GM21619 (cell line): ENCODE results near the gene HPCAL1.

Experiments
- ATAC-seq: cut with Tn5 transposase; IDR thresholded peaks from one replicate; pipeline ENCODE4 v1.9.1; 2021; ENCODE audit not compliant: unreplicated experiment

Gene HPCAL1

DNA sequence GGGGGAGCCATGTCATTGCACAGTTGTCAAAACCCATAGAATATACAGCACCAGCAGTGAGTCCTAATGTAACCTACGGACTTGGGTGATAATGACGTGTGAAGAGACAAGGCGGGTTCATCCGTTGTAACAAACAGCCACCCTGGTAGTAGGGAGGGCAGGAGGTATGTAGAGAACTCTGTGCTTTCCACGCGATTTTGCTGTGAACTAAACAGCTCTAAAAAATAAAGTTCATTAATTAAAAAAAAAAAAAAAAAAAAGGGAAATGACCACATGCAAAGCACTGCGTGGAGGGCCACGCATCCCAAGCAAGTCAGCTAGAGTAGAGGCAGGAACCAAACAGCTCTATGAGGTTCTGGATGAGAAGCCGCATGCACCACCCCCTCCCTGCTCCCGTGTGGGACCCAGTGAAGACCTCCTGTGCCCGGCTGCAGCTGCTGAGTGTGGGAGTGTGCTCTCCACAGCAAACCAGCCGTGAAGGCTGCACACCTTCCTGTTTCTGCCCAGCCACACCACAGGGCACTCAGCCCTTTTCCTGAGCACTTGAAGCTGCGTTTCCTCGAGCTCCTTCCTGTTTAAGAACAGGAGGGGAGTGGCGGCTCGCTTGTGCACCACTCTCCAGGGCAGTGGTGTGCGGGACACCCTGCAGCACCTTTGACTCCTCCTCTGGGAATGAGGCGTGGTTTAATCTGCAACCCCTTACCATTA, 79.8 kb downstream of the HPCAL1 start:
- ATAC-seq, result peak; percentile 56

DNA sequence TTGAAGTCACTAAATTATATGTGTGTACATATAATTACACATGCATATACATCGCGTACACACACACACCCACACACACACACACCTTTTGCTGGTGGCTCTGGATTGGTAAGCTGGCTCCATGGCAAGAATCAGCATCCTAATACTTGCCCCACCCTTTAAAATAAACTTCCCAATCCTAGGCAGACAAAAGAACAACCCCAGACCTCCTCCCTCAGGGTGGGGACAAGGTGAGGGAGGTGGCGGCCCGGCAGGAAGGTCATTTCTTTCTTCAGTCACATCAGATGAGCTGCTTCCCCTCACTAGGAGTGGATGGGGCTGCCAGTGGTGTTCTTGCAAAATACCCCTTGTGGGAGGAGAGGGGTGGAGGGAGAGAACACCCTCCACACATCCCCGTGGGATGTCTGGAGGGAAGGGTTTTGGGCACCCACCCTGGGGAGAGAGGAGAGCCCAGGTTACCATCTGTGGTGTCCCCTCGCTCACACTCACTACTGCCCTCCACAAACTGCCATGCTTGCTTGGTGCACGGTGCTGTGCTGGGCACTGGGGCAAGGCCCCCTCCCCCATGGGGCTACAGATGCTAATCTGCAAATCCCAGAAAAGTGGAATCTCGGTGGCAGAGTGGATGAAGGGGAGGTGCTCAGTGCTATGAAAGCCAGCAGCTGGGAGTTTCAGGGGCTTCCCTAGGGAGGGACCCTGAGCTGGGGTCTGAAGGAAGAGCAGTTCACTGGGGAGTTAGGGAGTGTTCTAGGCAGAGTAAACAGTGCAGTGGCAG, 81.4 kb downstream of the HPCAL1 start:
- ATAC-seq, result no peak

DNA sequence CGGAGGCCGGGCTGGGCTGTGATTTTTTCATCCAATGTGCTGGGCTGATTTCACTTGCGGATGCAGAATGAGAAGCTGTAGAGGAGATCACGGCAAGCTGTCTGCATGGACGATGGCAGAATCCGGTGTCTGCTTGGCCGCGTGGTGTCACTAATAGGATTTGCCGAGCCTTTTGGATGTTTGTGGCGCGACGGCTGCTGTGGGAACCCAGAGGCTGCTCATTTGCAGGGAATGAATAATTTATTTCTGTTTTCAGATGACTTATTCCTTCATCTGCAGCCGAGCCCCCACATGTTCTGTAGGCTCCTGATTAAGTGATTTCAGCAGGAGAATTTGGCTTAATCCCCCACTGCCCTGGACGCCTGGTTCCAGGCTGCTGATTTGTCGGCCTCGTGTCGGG, 82.8 kb downstream of the HPCAL1 start:
- ATAC-seq, result no peak

- ATAC-seq, result no peak
Measured at GRCh38 chr2:10385933-10386773, 83.4 kb downstream of the HPCAL1 start.

DNA sequence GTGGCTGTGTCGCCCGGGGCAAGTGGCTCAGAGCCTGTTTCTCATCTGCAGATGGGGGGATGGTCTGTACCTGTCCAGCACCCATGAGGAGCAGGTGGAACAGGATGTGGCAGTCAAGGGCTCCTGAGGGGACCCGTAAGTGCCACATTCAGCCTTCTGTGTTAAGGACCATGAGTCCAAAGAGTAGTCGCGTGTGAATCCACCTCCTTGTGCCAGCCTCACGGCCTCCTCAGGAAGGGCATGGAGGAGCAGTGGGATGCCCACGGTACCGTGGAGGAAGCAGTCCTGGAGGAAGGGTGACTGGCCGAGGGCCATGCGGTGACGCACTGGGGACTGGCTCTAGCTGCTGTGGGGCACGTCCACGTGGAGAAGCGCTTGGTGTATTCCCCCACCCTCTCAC, 84.3 kb downstream of the HPCAL1 start:
- ATAC-seq, result no peak

- no peak for ATAC-seq
Measured at GRCh38 chr2:10388954-10389560, 86.4 kb downstream of the HPCAL1 start.

- no peak for ATAC-seq
Measured at GRCh38 chr2:10389573-10389972, 86.9 kb downstream of the HPCAL1 start.

DNA sequence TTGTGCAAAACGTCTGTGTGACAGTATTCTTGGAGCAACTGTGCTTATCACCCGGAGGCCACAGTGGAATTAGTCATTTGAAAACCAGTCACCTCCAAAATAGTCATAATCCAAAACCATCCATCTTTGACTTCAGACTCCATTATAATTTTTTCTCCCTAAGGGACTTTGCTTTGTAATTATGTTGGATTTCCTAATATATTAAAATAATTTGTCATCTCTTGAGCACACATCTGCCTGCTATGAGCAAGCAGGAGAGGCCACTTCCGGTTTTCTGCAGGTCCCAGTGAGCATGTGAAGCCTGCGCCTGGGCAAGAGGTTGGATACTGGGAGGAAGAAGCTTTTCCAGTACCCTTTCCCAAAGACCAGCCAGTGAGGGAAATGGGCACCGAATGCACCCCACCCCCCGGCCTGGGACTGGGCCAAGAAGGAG, 87.7 kb downstream of the HPCAL1 start:
- ATAC-seq, result no peak

GRCh38 chr2:10392100-10392499, 89.4 kb downstream of the HPCAL1 start:
- ATAC-seq, result no peak

DNA sequence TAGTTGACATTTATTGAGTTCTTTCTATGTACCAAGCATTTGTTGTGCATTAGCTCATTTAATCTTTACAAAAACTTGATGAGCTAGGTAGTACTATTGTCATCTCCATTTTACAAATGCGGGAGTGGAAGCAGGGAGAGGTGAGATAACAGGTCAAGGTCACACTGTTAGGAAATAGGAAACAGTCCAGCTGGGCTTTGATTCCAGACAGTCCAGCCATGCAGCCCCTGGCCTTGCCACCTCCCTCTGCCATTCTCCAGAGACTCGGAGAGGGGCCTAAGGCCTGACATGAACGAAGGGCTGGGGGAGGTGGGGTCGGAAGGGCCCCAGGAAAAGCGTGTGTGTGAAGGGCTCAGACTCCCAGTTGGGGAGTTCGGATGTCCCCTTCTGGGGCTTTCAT, 89.8 kb downstream of the HPCAL1 start:
- no peak for ATAC-seq

- no peak for ATAC-seq
Measured at GRCh38 chr2:10392951-10393639, 90.4 kb downstream of the HPCAL1 start.

GRCh38 chr2:10393640-10393982, 90.9 kb downstream of the HPCAL1 start:
- no peak for ATAC-seq

- no peak for ATAC-seq
Measured at GRCh38 chr2:10395893-10396292, 93.2 kb downstream of the HPCAL1 start.

GRCh38 chr2:10396464-10396863, 93.8 kb downstream of the HPCAL1 start:
- ATAC-seq, result no peak

- ATAC-seq, result no peak
Measured at GRCh38 chr2:10397297-10397875, 94.7 kb downstream of the HPCAL1 start.

DNA sequence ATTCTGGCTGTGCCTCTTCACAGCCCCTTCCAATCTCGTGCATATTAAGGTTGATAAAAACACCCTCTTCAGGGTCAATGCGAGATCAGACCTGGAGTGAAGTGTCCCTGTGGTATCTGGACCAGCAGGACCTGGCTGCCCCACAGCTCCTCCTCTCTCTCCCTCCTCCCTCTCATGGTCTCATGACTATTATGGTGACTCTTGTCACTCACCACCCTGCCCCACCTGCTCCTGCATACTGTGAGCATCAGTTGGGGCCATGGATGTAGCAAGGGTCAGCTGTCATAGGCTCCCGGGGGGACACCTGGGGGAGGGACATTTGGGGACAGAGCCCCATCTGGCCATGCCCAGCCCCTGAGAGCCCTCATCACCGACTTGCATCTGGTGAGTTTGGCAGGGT, 95.2 kb downstream of the HPCAL1 start:
- ATAC-seq, result no peak

- no peak for ATAC-seq
Measured at GRCh38 chr2:10398496-10398895, 95.8 kb downstream of the HPCAL1 start.

- no peak for ATAC-seq
Measured at GRCh38 chr2:10399358-10399757, 96.7 kb downstream of the HPCAL1 start.

GRCh38 chr2:10400002-10400401, 97.3 kb downstream of the HPCAL1 start:
- no peak for ATAC-seq

GRCh38 chr2:10400568-10400977, 97.9 kb downstream of the HPCAL1 start:
- no peak for ATAC-seq
